H7 (cell line): ENCODE measurements around the gene SAP25. TPM values are rescaled to one million over a fixed set of nuclear protein-coding genes. Genes with fewer than 3 reads are reported as not detected.
"Not testable (repeated sequence)": the region's sequence is repeated elsewhere in the genome, so short reads cannot be mapped to it uniquely, and the experiment has no call there.

Source experiments
- DNase-seq: peaks from one replicate; pipeline ENCODE4 v3.0.0; 2012
- H3K27me3 ChIP-seq: 2 replicates; pipeline ENCODE4 v1.6.0; 2011; ENCODE audit warnings: mild to moderate bottlenecking, low read length; ENCODE audit not compliant: control insufficient read depth, insufficient read depth
- H3K36me3 ChIP-seq: replicated peaks from 2 replicates; pipeline ENCODE4 v1.5.1; 2011; ENCODE audit warnings: low read length; ENCODE audit not compliant: control insufficient read depth, insufficient read depth
- H3K4me3 ChIP-seq: 2 replicates; pipeline ENCODE4 v1.5.1; 2011; ENCODE audit warnings: low read depth, mild to moderate bottlenecking, control low read depth, low read length, moderate library complexity; ENCODE audit not compliant: insufficient read depth
- total RNA-seq: library from RNA; depleted of rRNA; stranded (reverse); fragments of >200 nt; shearing (Covaris generic); gene quantifications from 2 replicates; pipeline ENCODE4 v1.2.3, GENCODE V29; 2014; rRNA removed

Gene SAP25
- total RNA-seq, 1 experiment from 2014 or later: 2.4 TPM

GRCh38 chr7:100532165-100533022 is 41.3 kb downstream of the SAP25 start:
- Histone ChIP-seq H3K4me3 (no peak overlapping the region), H3K36me3 (no peaks in the 10 kb centered on the region), H3K27me3 (no peaks in the 10 kb centered on the region)
- DNase-seq: no peak

GRCh38 chr7:100528108-100528866 is 45.4 kb downstream of the SAP25 start:
- H3K27me3 ChIP-seq, DNase-seq, H3K4me3 ChIP-seq, H3K36me3 ChIP-seq: not testable (repeated sequence)

GRCh38 chr7:100523192-100523591 is 50.5 kb downstream of the SAP25 start:
- not testable (repeated sequence) for H3K36me3 ChIP-seq, DNase-seq, H3K4me3 ChIP-seq, H3K27me3 ChIP-seq

Other genes starting within 250 kb of the SAP25 start
- 18.6 and 25.6 TPM in 2 replicates for gene PILRB, start 215.8 kb downstream of the SAP25 start, total RNA-seq
- 0.28 and 1.6 TPM in 2 replicates for gene PILRA, start 200.4 kb downstream of the SAP25 start, total RNA-seq
- 0.87 and 1.6 TPM in 2 replicates for gene ZCWPW1, start 145.2 kb downstream of the SAP25 start, total RNA-seq
- gene MEPCE, start 144.1 kb downstream of the SAP25 start, total RNA-seq: 47.1 and 50.5 TPM in 2 replicates
- 96.6 and 97.8 TPM in 2 replicates for gene PPP1R35, start 137.4 kb downstream of the SAP25 start, total RNA-seq
- gene SPACDR, start 109.6 kb downstream of the SAP25 start, total RNA-seq: 0.11 and 1.1 TPM in 2 replicates
- gene TSC22D4, start 94.7 kb downstream of the SAP25 start, total RNA-seq: 31.5 and 35.8 TPM in 2 replicates
- gene NYAP1, start 90.0 kb downstream of the SAP25 start, total RNA-seq: 4.0 and 5.5 TPM in 2 replicates
- gene AGFG2, start 34.7 kb downstream of the SAP25 start, total RNA-seq: 4.9 and 5.6 TPM in 2 replicates
- 24.2 and 25.1 TPM in 2 replicates for gene LRCH4, start 12.2 kb upstream of the SAP25 start, total RNA-seq
- gene FBXO24, start 12.4 kb upstream of the SAP25 start, total RNA-seq: 0.94 and 1.7 TPM in 2 replicates
- gene PCOLCE, start 28.5 kb upstream of the SAP25 start, total RNA-seq: 22.5 and 24.1 TPM in 2 replicates
- 18.6 and 21.8 TPM in 2 replicates for gene MOSPD3, start 38.6 kb upstream of the SAP25 start, total RNA-seq
- gene TFR2, start 67.7 kb upstream of the SAP25 start, total RNA-seq: 2.0 and 4.4 TPM in 2 replicates
- gene ACTL6B, start 82.5 kb upstream of the SAP25 start, total RNA-seq: 0.30 and 0.90 TPM in 2 replicates
- 108 and 122 TPM in 2 replicates for gene GNB2, start 99.8 kb upstream of the SAP25 start, total RNA-seq
- 48.2 and 66.4 TPM in 2 replicates for gene GIGYF1, start 120.3 kb upstream of the SAP25 start, total RNA-seq
- 95.0 and 128 TPM in 2 replicates for gene POP7, start 132.2 kb upstream of the SAP25 start, total RNA-seq
- 0.15 TPM in 1 of 2 replicates, not detected in the other for gene EPO, start 146.6 kb upstream of the SAP25 start, total RNA-seq
- 0.03 TPM in 1 of 2 replicates, not detected in the other for gene ZAN, start 159.7 kb upstream of the SAP25 start, total RNA-seq